Keratinocyte (primary cell): ENCODE data around the gene RAET1E.

Experiments
- CTCF ChIP-seq, 3 experiments: IDR thresholded peaks in 1 of 3; conservative IDR thresholded peaks in 1 of 3; optimal IDR thresholded peaks in 1 of 3; 2 replicates in 2 of 3; 3 replicates in 1 of 3; pipeline versions ENCODE3 to v1.5.1; 2011; ENCODE audit warnings: low read length in 3 of 3, mild to moderate bottlenecking in 3 of 3, moderate library complexity in 2 of 3, control low read depth in 1 of 3, inconsistent platforms in 1 of 3; ENCODE audit not compliant: insufficient read depth in 2 of 3; ENCODE audit errors: extremely low read depth in 1 of 3
- EZH2 ChIP-seq: IDR thresholded peaks from one replicate; pipeline ENCODE4 v1.6.1; 2012; ENCODE audit warnings: inconsistent platforms, mild to moderate bottlenecking, low read length, moderate library complexity

DNA sequence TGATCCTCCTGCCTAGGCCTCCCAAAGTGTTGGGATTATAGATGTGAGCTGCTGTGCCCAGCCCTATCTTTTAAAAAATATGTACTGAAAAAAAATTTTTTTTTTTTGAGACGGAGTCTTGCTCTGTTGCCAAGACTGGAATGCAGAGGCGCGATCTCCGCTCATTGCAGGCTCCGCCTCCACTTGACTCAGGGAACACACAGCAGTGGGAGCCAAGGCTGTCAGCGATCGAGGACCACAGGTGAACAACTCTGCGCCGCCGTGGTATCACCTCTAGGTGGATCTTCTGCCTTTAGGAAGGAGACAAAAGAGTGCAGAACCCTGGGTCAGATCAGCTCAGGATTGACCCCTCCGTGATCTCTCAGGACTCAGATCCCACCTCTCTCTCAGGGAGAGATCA is 13.7 kb downstream of the RAET1E start:
- TF ChIP-seq CTCF (optimal IDR thresholded peaks at IDR 0.05 in 1 of 3, IDR thresholded peaks at IDR 0.05 in 1 of 3, conservative IDR thresholded peaks at IDR 0.05 in 1 of 3; ENCODE audit: extremely low read depth in 1 of 3, insufficient read depth in 2 of 3, low read length in 3 of 3) (peak in 2 of 3 experiments; percentile 38 to 40), EZH2 (no peak)
